HCT116 (cell line): ENCODE measurements around the gene SEMA3C. TPM values are rescaled to one million over a fixed set of nuclear protein-coding genes. Genes with fewer than 3 reads are reported as not detected.

Source experiments
- ATAC-seq: fragments of 200-7000 bp; cut with Tn5 transposase; 2 replicates; pipeline ENCODE4 v1.9.1; 2020; ENCODE audit warnings: mild to moderate bottlenecking, moderate library complexity
- BruUV-seq: library from RNA; stranded (reverse); fragments of 400-500 nt; replicated peaks from 2 replicates; lab custom pipeline; 2021; lab: Mats Ljungman, UMichigan
- CTCF ChIA-PET: fragments of 300-600 bp; sonication (Branson Sonifier 250); formaldehyde crosslinking; loops from one replicate; lab custom pipeline; 2021; ENCODE audit warnings: antibody characterized with exemption; lab: Charles Lee
- POLR2A ChIA-PET: fragments of 300-600, 350-600 bp; sonication (Branson Sonifier 250); formaldehyde crosslinking; loops from one replicate; lab custom pipeline; 2021; ENCODE audit warnings: antibody characterized with exemption; lab: Charles Lee
- RAD21 ChIA-PET, 2 experiments: fragments of 300-600 bp; sonication (Branson Sonifier 250); formaldehyde crosslinking; loops; one replicate each; lab custom pipeline; 2023; ENCODE audit warnings: low total read pairs in 2 of 2; ENCODE audit not compliant: uncharacterized antibody in 2 of 2, unreplicated experiment in 2 of 2, low non-redundant PET in 1 of 2; lab: Charles Lee
- DNase-seq: peaks from one replicate; pipeline ENCODE4 v3.0.0-alpha.2; 2010; ENCODE audit warnings: low read depth, low spot score
- H2AFZ ChIP-seq: fragments of 200-600 bp; shearing (Covaris generic), sonication (generic); 2 replicates; pipeline ENCODE4 v1.6.1; 2017; ENCODE audit warnings: low read depth, mixed run types, mixed read lengths, antibody characterized with exemption, low read length; ENCODE audit not compliant: poor library complexity, severe bottlenecking
- H3K27ac ChIP-seq: 2 replicates; pipeline ENCODE4 v1.5.1; 2012; ENCODE audit warnings: low read depth, low read length
- H3K27me3 ChIP-seq: fragments of 200-600 bp; sonication (generic); 2 replicates; pipeline ENCODE4 v1.6.1; 2016; ENCODE audit warnings: mixed run types, low read length, mixed read lengths; ENCODE audit not compliant: insufficient read depth
- H3K36me3 ChIP-seq, 2 experiments: fragments of 200-500 bp in 1 of 2; fragments of 200-600 bp in 1 of 2; sonication (Bioruptor generic) in 1 of 2; sonication (generic) in 1 of 2; 2 replicates each; pipeline versions ENCODE4 v1.5.1 to v1.6.1; 2014 to 2016; ENCODE audit warnings: low read length in 2 of 2, inconsistent platforms in 1 of 2, mixed read lengths in 1 of 2, mixed run types in 1 of 2; ENCODE audit not compliant: insufficient read depth in 2 of 2, control insufficient read depth in 1 of 2
- H3K4me1 ChIP-seq, 2 experiments: fragments of 200-600 bp in 1 of 2; sonication (generic) in 1 of 2; 2 replicates each; pipeline versions ENCODE4 v1.5.1 to v1.6.1; 2012 to 2017; ENCODE audit warnings: low read length in 2 of 2, inconsistent platforms in 1 of 2, mild to moderate bottlenecking in 1 of 2, mixed read lengths in 1 of 2, mixed run types in 1 of 2, moderate library complexity in 1 of 2; ENCODE audit not compliant: insufficient read depth in 2 of 2, control insufficient read depth in 1 of 2
- H3K4me2 ChIP-seq: fragments of 200-600 bp; sonication (generic); 2 replicates; pipeline ENCODE4 v1.6.1; 2017; ENCODE audit warnings: mixed run types, low read length, mixed read lengths
- H3K4me3 ChIP-seq, 2 experiments: fragments of 200-600 bp in 1 of 2; sonication (generic) in 1 of 2; replicated peaks in 1 of 2; 2 replicates each; pipeline ENCODE4 v1.5.1; 2011 to 2016; ENCODE audit warnings: low read length in 2 of 2, control low read depth in 1 of 2, low read depth in 1 of 2, mild to moderate bottlenecking in 1 of 2, mixed read lengths in 1 of 2, mixed run types in 1 of 2
- H3K79me2 ChIP-seq: fragments of 200-600 bp; sonication (generic); 2 replicates; pipeline ENCODE4 v1.6.1; 2017; ENCODE audit warnings: mild to moderate bottlenecking, mixed run types, low read length, moderate library complexity, mixed read lengths; ENCODE audit not compliant: insufficient read depth
- H3K9ac ChIP-seq: fragments of 200-600 bp; sonication (generic); 2 replicates; pipeline ENCODE4 v1.6.1; 2016; ENCODE audit warnings: low read length, mixed read lengths
- H3K9me2 ChIP-seq: fragments of 200-600 bp; sonication (generic), shearing (Covaris generic); 2 replicates; pipeline ENCODE4 v1.6.1; 2017; ENCODE audit warnings: mixed run types, mild to moderate bottlenecking, moderate library complexity; ENCODE audit not compliant: insufficient read depth
- H3K9me3 ChIP-seq, 2 experiments: fragments of 200-500 bp in 1 of 2; fragments of 200-600 bp in 1 of 2; sonication (Bioruptor generic) in 1 of 2; sonication (generic) in 1 of 2; 2 replicates each; pipeline ENCODE4 v1.6.1; 2014 to 2017; ENCODE audit warnings: low read length in 2 of 2, mixed read lengths in 2 of 2, inconsistent platforms in 1 of 2, low read depth in 1 of 2, mild to moderate bottlenecking in 1 of 2, mixed run types in 1 of 2, moderate library complexity in 1 of 2; ENCODE audit not compliant: control insufficient read depth in 1 of 2, insufficient read depth in 1 of 2
- H4K20me1 ChIP-seq: fragments of 200-600 bp; sonication (generic), shearing (Covaris generic); 2 replicates; pipeline ENCODE4 v1.6.1; 2017; ENCODE audit warnings: mixed run types, mild to moderate bottlenecking, moderate library complexity; ENCODE audit not compliant: insufficient read depth
- CEBPB ChIP-seq: IDR thresholded peaks from 2 replicates; pipeline ENCODE4 v1.6.1; 2012; ENCODE audit warnings: low read depth
- ELF1 ChIP-seq: IDR thresholded peaks from 2 replicates; pipeline ENCODE4 v1.6.1; 2012; ENCODE audit warnings: low read depth, borderline replicate concordance
- EZH2 ChIP-seq: fragments of 200-600 bp; sonication (generic); IDR thresholded peaks from 2 replicates; pipeline ENCODE4 v1.6.1; 2017; ENCODE audit warnings: antibody characterized with exemption, mixed run types
- JUND ChIP-seq: IDR thresholded peaks from 2 replicates; pipeline ENCODE4 v1.6.1; 2012
- POLR2A ChIP-seq: IDR thresholded peaks from 2 replicates; pipeline ENCODE4 v1.7.0; 2011; ENCODE audit warnings: borderline replicate concordance; ENCODE audit not compliant: insufficient read depth, insufficient read length; ENCODE audit errors: extremely low read depth
- POLR2AphosphoS5 ChIP-seq: IDR thresholded peaks from 2 replicates; pipeline ENCODE4 v1.6.1; 2011; ENCODE audit warnings: mild to moderate bottlenecking, low read depth, low read length, moderate library complexity
- RAD21 ChIP-seq: IDR thresholded peaks from 2 replicates; pipeline ENCODE4 v1.6.1; 2012; ENCODE audit warnings: low read depth, mild to moderate bottlenecking
- SIN3A ChIP-seq: IDR thresholded peaks from 2 replicates; pipeline ENCODE4 v1.6.1; 2012; ENCODE audit warnings: low read depth
- SRF ChIP-seq: IDR thresholded peaks from 2 replicates; pipeline ENCODE4 v1.6.1; 2012; ENCODE audit warnings: low read depth
- TCF7L2 ChIP-seq: IDR thresholded peaks from 2 replicates; pipeline ENCODE4 v1.7.0; 2011; ENCODE audit warnings: borderline replicate concordance, inconsistent platforms; ENCODE audit not compliant: insufficient read depth, insufficient read length; ENCODE audit errors: extremely low read depth
- YY1 ChIP-seq: IDR thresholded peaks from 2 replicates; pipeline ENCODE4 v1.6.1; 2011; ENCODE audit warnings: low read length, low read depth, moderate library complexity, mild to moderate bottlenecking; ENCODE audit not compliant: insufficient replicate concordance; ENCODE audit errors: extremely low read depth
- ZBTB33 ChIP-seq: IDR thresholded peaks from 2 replicates; pipeline ENCODE4 v1.6.1; 2011; ENCODE audit warnings: mild to moderate bottlenecking, low read length, moderate library complexity; ENCODE audit not compliant: insufficient replicate concordance; ENCODE audit errors: extremely low read depth
- ZFX ChIP-seq: fragments of 450-650 bp; IDR thresholded peaks from 2 replicates; pipeline ENCODE4 v1.6.1; 2017
- ZNF274 ChIP-seq: fragments of 200-500 bp; sonication (Bioruptor generic); IDR thresholded peaks from 2 replicates; pipeline ENCODE4 v1.6.1; 2014; ENCODE audit warnings: mild to moderate bottlenecking, low read depth, low read length, inconsistent platforms
- intact Hi-C: fragments of 100-400 bp; cut with micrococcal nuclease; formaldehyde crosslinking; loops from 2 replicates; pipeline ENCODE4 v1.10.0; 2022
- total RNA-seq: library from RNA; stranded (reverse); gene quantifications from one replicate; pipeline ENCODE4 v1.2.1, GENCODE V29; 2021; ENCODE audit not compliant: unreplicated experiment
- TF ChIP-seq, protein P1 (sequence below), 3 experiments: fragments of 200-600 bp in 1 of 3; sonication (generic) in 1 of 3; IDR thresholded peaks in 2 of 3; conservative IDR thresholded peaks in 1 of 3; 2 replicates each; pipeline ENCODE4 v1.5.1; 2012 to 2017; ENCODE audit warnings: low read depth in 2 of 3, low read length in 2 of 3, antibody characterized with exemption in 1 of 3, borderline replicate concordance in 1 of 3, control low read depth in 1 of 3, mild to moderate bottlenecking in 1 of 3, mixed read lengths in 1 of 3, mixed run types in 1 of 3, moderate library complexity in 1 of 3; ENCODE audit not compliant: insufficient read depth in 1 of 3
- TF ChIP-seq, protein P2 (sequence below): IDR thresholded peaks from 2 replicates; pipeline ENCODE4 v1.6.1; 2012

Gene SEMA3C
- total RNA-seq, 1 experiment from 2014 or later = 25.3 TPM

DNA sequence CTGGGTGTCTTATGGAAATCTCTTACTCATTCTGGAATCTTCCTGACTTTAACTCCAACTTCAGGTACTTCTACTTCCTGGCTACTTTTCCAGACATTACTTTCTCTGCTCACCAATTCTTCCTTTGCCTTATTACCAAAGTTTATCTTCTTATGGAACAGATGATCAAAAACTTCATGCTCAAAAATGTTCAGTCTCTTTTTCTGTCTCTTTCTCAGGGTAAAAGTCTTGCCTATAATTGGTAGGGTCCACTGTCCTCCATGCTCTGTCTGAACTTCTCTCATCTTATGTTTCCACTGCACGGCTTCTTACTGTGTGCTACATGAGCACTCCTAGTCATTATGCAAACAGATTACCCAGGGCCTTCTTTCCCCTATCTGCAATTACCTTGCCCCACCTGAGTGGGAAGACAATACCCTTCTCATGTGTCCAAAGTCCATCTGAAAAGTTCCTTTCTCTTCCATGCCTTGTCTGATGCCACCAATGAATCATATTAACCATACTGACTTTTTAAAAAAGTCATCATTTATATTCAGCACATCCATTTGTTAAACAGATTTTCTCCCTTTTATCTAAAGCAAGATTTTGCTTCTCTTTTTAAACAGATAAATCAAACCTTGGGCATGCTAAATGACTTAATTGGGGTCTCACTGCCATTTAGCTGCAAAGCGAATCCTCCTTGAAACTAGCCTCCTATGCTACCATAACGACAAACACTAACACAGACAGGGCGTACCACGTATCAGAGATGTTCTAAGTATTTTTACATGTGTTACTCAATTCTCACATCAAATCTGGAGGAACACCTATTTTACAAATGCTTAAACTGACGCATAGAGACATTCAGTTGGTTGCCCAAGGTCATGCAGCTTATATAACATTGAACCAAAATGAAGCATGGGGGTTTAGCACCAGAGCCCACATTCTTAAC lies 48.8 kb downstream of the SEMA3C start (continued):
- no peak for TF ChIP-seq YY1

GRCh38 chr7:80869106-80869784 lies 49.6 kb downstream of the SEMA3C start:
- ATAC-seq = no peak
- H3K27me3 ChIP-seq = no peaks in the 10 kb centered on the region
- H4K20me1 ChIP-seq = no peaks in the 10 kb centered on the region
- no peaks in the 10 kb centered on the region for H3K79me2 ChIP-seq
- H3K9me3 ChIP-seq = no peaks in the 10 kb centered on the region
- no peak overlapping the region for H3K4me3 ChIP-seq
- no peaks in the 10 kb centered on the region; the same call in 1 of the 2 replicates for H3K9me2 ChIP-seq
- POLR2A ChIA-PET = no interaction called here
- no peak for DNase-seq
- TF ChIP-seq ZNF274 (no peak), SRF (no peak), ZBTB33 (no peak), EZH2 (no peak), TCF7L2 (no peak), RAD21 (no peak), JUND (no peak), CEBPB (no peak), ZFX (no peak), ELF1 (no peak), POLR2A (no peak), SIN3A (no peak), POLR2AphosphoS5 (no peak)
- TF ChIP-seq, protein P1, sequence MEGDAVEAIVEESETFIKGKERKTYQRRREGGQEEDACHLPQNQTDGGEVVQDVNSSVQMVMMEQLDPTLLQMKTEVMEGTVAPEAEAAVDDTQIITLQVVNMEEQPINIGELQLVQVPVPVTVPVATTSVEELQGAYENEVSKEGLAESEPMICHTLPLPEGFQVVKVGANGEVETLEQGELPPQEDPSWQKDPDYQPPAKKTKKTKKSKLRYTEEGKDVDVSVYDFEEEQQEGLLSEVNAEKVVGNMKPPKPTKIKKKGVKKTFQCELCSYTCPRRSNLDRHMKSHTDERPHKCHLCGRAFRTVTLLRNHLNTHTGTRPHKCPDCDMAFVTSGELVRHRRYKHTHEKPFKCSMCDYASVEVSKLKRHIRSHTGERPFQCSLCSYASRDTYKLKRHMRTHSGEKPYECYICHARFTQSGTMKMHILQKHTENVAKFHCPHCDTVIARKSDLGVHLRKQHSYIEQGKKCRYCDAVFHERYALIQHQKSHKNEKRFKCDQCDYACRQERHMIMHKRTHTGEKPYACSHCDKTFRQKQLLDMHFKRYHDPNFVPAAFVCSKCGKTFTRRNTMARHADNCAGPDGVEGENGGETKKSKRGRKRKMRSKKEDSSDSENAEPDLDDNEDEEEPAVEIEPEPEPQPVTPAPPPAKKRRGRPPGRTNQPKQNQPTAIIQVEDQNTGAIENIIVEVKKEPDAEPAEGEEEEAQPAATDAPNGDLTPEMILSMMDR (IDR thresholded peaks at IDR 0.05 in 2 of 3, conservative IDR thresholded peaks at IDR 0.05 in 1 of 3; ENCODE audit: borderline replicate concordance in 1 of 3, insufficient read depth in 1 of 3, low read depth in 2 of 3, low read length in 2 of 3) = no peak
- TF ChIP-seq, protein P2, sequence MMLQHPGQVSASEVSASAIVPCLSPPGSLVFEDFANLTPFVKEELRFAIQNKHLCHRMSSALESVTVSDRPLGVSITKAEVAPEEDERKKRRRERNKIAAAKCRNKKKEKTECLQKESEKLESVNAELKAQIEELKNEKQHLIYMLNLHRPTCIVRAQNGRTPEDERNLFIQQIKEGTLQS = no peak
- BruUV-seq = no TSS peak
- CTCF ChIA-PET = no interaction called here
- H3K4me1 ChIP-seq = peaks cover 11 to 20% of the 10 kb centered on the region in 2 experiments
- H3K36me3 ChIP-seq = no peaks in the 10 kb centered on the region
- H2AFZ ChIP-seq = no peak overlapping the region
- H3K27ac ChIP-seq = no peak overlapping the region
- intact Hi-C loops = no loop called here
- RAD21 ChIA-PET = no interaction called here
- no peak overlapping the region for H3K4me2 ChIP-seq
- H3K9ac ChIP-seq = no peak overlapping the region
